IMR-90 (cell line): ENCODE results near the gene ENDOV. TPM values are rescaled to one million over a fixed set of nuclear protein-coding genes. Genes with fewer than 3 reads are reported as not detected.

Experiments
- ATAC-seq: fragments of 200-7000 bp; cut with Tn5 transposase; 2 replicates; pipeline ENCODE4 v1.9.1; 2020; ENCODE audit warnings: low read depth, mild to moderate bottlenecking, moderate library complexity
- BruUV-seq: library from RNA; stranded (reverse); fragments of 400-500 nt; replicated peaks from 2 replicates; lab custom pipeline; 2021; lab: Mats Ljungman, UMichigan
- CTCF ChIA-PET: fragments of 300-600 bp; formaldehyde crosslinking; extraction: SDS; loops from one replicate; lab custom pipeline; 2021; ENCODE audit warnings: antibody characterized with exemption; lab: Yijun Ruan, JAX
- POLR2A ChIA-PET: fragments of 300-600 bp; sonication (Branson Sonifier 250); formaldehyde crosslinking; loops from one replicate; lab custom pipeline; 2022; ENCODE audit warnings: antibody characterized with exemption; ENCODE audit not compliant: unreplicated experiment; lab: Charles Lee
- DNase-seq: peaks from one replicate; pipeline ENCODE4 v3.0.0; 2013
- H2AFZ ChIP-seq: replicated peaks from 2 replicates; pipeline ENCODE3; 2013; ENCODE audit warnings: low read length, mild to moderate bottlenecking; ENCODE audit not compliant: poor library complexity
- H2AK5ac ChIP-seq: 2 replicates; pipeline ENCODE4 v1.6.1; 2013; ENCODE audit warnings: low read depth, low read length, inconsistent platforms
- H2AK9ac ChIP-seq: replicated peaks from 2 replicates; pipeline ENCODE3; 2013; ENCODE audit warnings: mild to moderate bottlenecking, low read depth, low read length, moderate library complexity; ENCODE audit not compliant: poor library complexity
- H2BK120ac ChIP-seq: 2 replicates; pipeline ENCODE4 v1.6.1; 2013; ENCODE audit warnings: low read depth, low read length, inconsistent platforms
- H2BK15ac ChIP-seq: 3 replicates; pipeline ENCODE4 v1.6.1; 2013; ENCODE audit warnings: low read depth, low read length, inconsistent platforms
- H2BK20ac ChIP-seq: 2 replicates; pipeline ENCODE4 v1.6.1; 2013; ENCODE audit warnings: low read depth, mild to moderate bottlenecking, inconsistent platforms, low read length, moderate library complexity
- H2BK5ac ChIP-seq: 2 replicates; pipeline ENCODE4 v1.6.1; 2013; ENCODE audit warnings: mild to moderate bottlenecking, low read depth, low read length, inconsistent platforms; ENCODE audit not compliant: poor library complexity, severe bottlenecking
- H3K14ac ChIP-seq: replicated peaks from 2 replicates; pipeline ENCODE4 v1.6.1; 2013; ENCODE audit warnings: low read depth, low read length, inconsistent platforms
- H3K18ac ChIP-seq: 2 replicates; pipeline ENCODE4 v1.6.1; 2013; ENCODE audit warnings: low read depth, low read length, control low read depth
- H3K23ac ChIP-seq: 2 replicates; pipeline ENCODE4 v1.6.1; 2013; ENCODE audit warnings: low read depth, low read length, inconsistent platforms
- H3K27ac ChIP-seq: 2 replicates; pipeline ENCODE4 v1.5.1; 2013; ENCODE audit warnings: mild to moderate bottlenecking, control low read depth, low read length; ENCODE audit not compliant: insufficient read depth
- H3K27me3 ChIP-seq: 2 replicates; pipeline ENCODE4 v1.6.1; 2013; ENCODE audit warnings: low read length; ENCODE audit not compliant: control insufficient read depth, insufficient read depth
- H3K36me3 ChIP-seq: 2 replicates; pipeline ENCODE4 v1.6.1; 2013; ENCODE audit warnings: low read length, mixed read lengths; ENCODE audit not compliant: control insufficient read depth, insufficient read depth
- H3K4ac ChIP-seq: 2 replicates; pipeline ENCODE4 v1.6.1; 2013; ENCODE audit warnings: low read depth, low read length, inconsistent platforms
- H3K4me1 ChIP-seq: 2 replicates; pipeline ENCODE4 v1.6.1; 2013; ENCODE audit warnings: low read length, mixed read lengths; ENCODE audit not compliant: control insufficient read depth, insufficient read depth
- H3K4me2 ChIP-seq: 2 replicates; pipeline ENCODE4 v1.6.1; 2013; ENCODE audit warnings: low read depth, mild to moderate bottlenecking, control low read depth, low read length, moderate library complexity
- H3K4me3 ChIP-seq: 2 replicates; pipeline ENCODE4 v1.5.1; 2013; ENCODE audit warnings: low read depth, mild to moderate bottlenecking, control low read depth, low read length, moderate library complexity; ENCODE audit not compliant: insufficient read depth
- H3K56ac ChIP-seq: 2 replicates; pipeline ENCODE4 v1.6.1; 2013; ENCODE audit warnings: low read length, inconsistent platforms; ENCODE audit not compliant: insufficient read depth; ENCODE audit errors: extremely low read depth
- H3K79me1 ChIP-seq, 2 experiments: 2 replicates each; pipeline ENCODE4 v1.6.1; 2013; ENCODE audit warnings: low read length in 2 of 2, inconsistent platforms in 1 of 2, low read depth in 1 of 2
- H3K9ac ChIP-seq: 2 replicates; pipeline ENCODE4 v1.6.1; 2013; ENCODE audit warnings: low read depth, low read length, control low read depth
- H3K9me1 ChIP-seq: 2 replicates; pipeline ENCODE4 v1.6.1; 2013; ENCODE audit warnings: low read length, inconsistent platforms; ENCODE audit not compliant: insufficient read depth
- H3K9me3 ChIP-seq: 2 replicates; pipeline ENCODE4 v1.6.1; 2013; ENCODE audit warnings: low read length; ENCODE audit not compliant: control insufficient read depth, insufficient read depth
- H4K20me1 ChIP-seq: 2 replicates; pipeline ENCODE4 v1.6.1; 2013; ENCODE audit warnings: low read length, inconsistent platforms; ENCODE audit not compliant: insufficient read depth
- H4K5ac ChIP-seq: 2 replicates; pipeline ENCODE4 v1.6.1; 2013; ENCODE audit warnings: mild to moderate bottlenecking, low read depth, low read length, control low read depth
- H4K8ac ChIP-seq, 2 experiments: 2 replicates each; pipeline ENCODE4 v1.6.1; 2013; ENCODE audit warnings: low read depth in 2 of 2, low read length in 2 of 2, control low read depth in 1 of 2, inconsistent platforms in 1 of 2
- H4K91ac ChIP-seq: 2 replicates; pipeline ENCODE4 v1.6.1; 2013; ENCODE audit warnings: low read depth, low read length, inconsistent platforms; ENCODE audit not compliant: insufficient read depth
- MAFK ChIP-seq: IDR thresholded peaks from 2 replicates; pipeline ENCODE4 v1.6.1; 2012; ENCODE audit warnings: low read depth, low read length, improper control_type of control experiment
- WGBS, 2 experiments: methylation state at CpG; one replicate each; pipeline versions ENCODE4 v1.1.5 to v1.1.7; 2013; ENCODE audit warnings: missing lambda C conversion rate in 2 of 2; ENCODE audit not compliant: insufficient read length in 1 of 2; ENCODE audit errors: extremely low coverage in 2 of 2; 5-methylcytosine and 5-hydroxymethylcytosine counted together
- dilution Hi-C: fragments of 300-500 bp; cut with HindIII; formaldehyde crosslinking; loops from one replicate; pipeline ENCODE4 v1.14.3; 2018; ENCODE audit warnings: low sequenced_read_pairs; ENCODE audit not compliant: unreplicated experiment
- in situ Hi-C: fragments of 300-500 bp; cut with MboI; formaldehyde crosslinking; loops from 3 replicates; pipeline ENCODE4 v1.14.3; 2019; ENCODE audit warnings: low sequenced_read_pairs, inconsistent platforms, mixed read lengths
- intact Hi-C: fragments of 100-400 bp; cut with micrococcal nuclease; formaldehyde crosslinking; loops from 2 replicates; pipeline ENCODE4 v1.10.0; 2022
- polyA plus RNA-seq, 3 experiments: library from polyadenylated mRNA; depleted of rRNA; stranded (reverse); fragments of >200 nt; gene quantifications; 2 replicates each; pipeline ENCODE4 v1.2.3, GENCODE V29; 2012; ENCODE audit warnings: low replicate concordance in 1 of 3
- total RNA-seq: library from RNA; depleted of rRNA; stranded (reverse); fragments of >200 nt; gene quantifications from 2 replicates; pipeline ENCODE4 v1.2.3, GENCODE V29; 2012
- TF ChIP-seq, protein P1 (sequence below): conservative IDR thresholded peaks from 2 replicates; pipeline ENCODE4 v1.5.1; 2012; ENCODE audit warnings: mild to moderate bottlenecking, low read depth, low read length, improper control_type of control experiment

Gene ENDOV
- total and polyA plus RNA-seq, 2 of the 4 experiments (the other 2 are of a cell fraction) = 15.1 to 30.3 TPM

DNA sequence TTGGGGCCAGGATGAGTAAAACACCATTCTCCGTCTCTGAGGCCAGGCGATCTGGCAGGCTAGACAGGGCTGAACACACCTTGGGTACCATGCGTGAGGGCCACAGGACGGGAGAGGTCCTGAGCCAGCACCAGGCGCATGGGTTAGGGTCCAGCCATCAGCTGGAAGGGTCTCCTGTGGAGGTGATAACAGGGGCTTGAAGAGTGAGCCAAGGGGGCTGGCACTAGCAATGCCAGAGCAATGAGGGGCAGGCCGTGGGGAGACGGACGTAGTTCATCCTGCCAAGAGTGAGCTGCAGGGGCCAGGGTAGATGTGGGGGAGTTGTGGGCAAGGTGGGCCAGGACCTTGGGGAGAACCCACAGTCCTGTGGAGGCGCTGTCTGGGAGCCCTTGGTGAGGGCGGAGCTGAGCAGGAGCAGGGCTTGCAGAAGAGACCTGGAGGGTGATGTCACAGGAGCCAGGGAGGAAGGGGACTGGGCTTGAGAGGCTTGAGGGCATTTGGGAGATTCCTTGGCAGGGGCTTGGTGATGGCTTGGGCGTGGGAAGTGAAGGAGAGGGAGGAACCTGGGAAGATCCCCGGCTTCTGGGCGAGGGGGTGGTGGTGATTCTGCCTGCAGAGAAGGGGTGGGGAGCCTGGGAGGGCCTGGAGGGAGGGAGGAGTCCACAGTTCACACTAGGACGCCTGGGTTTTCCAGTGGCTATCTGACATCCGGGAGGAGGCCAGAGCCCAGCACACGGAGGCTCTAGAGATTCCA, 67.8 kb downstream of the ENDOV start:
- in situ Hi-C loops = no loop called here
- ATAC-seq (no peak), DNase-seq (no peak)
- Histone ChIP-seq H2AFZ (peak overlapping the region; percentile 21), H2BK120ac (no peak overlapping the region), H3K79me1 (no peaks in the 10 kb centered on the region), H3K18ac (no peak overlapping the region), H4K5ac (no peak overlapping the region), H3K4ac (no peak overlapping the region), H3K4me2 (no peak overlapping the region), H3K56ac (no peak overlapping the region), H4K91ac (no peak overlapping the region), H3K9me3 (peaks cover 6% of the 10 kb centered on the region; the same call in 1 of the 2 replicates), H3K4me1 (no peaks in the 10 kb centered on the region; the same call in 1 of the 2 replicates), H3K14ac (no peak overlapping the region), H2AK5ac (no peak overlapping the region), H4K20me1 (peaks cover 4% of the 10 kb centered on the region; the same call in 1 of the 2 replicates), H3K36me3 (no peaks in the 10 kb centered on the region), H3K27ac (no peak overlapping the region), H2BK20ac (no peak overlapping the region), H3K9me1 (peaks cover 3% of the 10 kb centered on the region; the same call in 1 of the 2 replicates), H2BK5ac (no peak overlapping the region), H4K8ac (no peak overlapping the region), H3K27me3 (peaks cover 66% of the 10 kb centered on the region), H3K9ac (no peak overlapping the region), H2BK15ac (no peak overlapping the region), H2AK9ac (no peak overlapping the region), H3K23ac (no peak overlapping the region), H3K4me3 (no peak overlapping the region)
- CTCF ChIA-PET = no interaction called here
- BruUV-seq = no TSS peak
- intact Hi-C loops = no loop called here
- 66% methylated on average over 8 of the region's 16 CpGs; no CpG with 5 or more reads in 1 of the 2 experiments for WGBS, 2 experiments
- dilution Hi-C loops = no loop called here
- no peak for TF ChIP-seq MAFK
- TF ChIP-seq, protein P1, sequence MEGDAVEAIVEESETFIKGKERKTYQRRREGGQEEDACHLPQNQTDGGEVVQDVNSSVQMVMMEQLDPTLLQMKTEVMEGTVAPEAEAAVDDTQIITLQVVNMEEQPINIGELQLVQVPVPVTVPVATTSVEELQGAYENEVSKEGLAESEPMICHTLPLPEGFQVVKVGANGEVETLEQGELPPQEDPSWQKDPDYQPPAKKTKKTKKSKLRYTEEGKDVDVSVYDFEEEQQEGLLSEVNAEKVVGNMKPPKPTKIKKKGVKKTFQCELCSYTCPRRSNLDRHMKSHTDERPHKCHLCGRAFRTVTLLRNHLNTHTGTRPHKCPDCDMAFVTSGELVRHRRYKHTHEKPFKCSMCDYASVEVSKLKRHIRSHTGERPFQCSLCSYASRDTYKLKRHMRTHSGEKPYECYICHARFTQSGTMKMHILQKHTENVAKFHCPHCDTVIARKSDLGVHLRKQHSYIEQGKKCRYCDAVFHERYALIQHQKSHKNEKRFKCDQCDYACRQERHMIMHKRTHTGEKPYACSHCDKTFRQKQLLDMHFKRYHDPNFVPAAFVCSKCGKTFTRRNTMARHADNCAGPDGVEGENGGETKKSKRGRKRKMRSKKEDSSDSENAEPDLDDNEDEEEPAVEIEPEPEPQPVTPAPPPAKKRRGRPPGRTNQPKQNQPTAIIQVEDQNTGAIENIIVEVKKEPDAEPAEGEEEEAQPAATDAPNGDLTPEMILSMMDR = no peak
- POLR2A ChIA-PET = no interaction called here
